WTC11 (cell line): Measurements from ENCODE around the gene DDX10.

Experiments
- ARID4B ChIP-seq: sonication (generic); formaldehyde crosslinking; IDR thresholded peaks from 2 replicates; pipeline ENCODE4 v1.8.0; 2023; ENCODE audit warnings: missing genetic modification reagents, mild to moderate bottlenecking, borderline replicate concordance
- CTCF ChIP-seq: fragments of 200-600 bp; IDR thresholded peaks from 2 replicates; pipeline ENCODE4 v1.8.0; 2022; ENCODE audit warnings: antibody characterized with exemption
- ESRRA ChIP-seq: sonication (generic); formaldehyde crosslinking; IDR thresholded peaks from 2 replicates; pipeline ENCODE4 v1.8.1; 2022; ENCODE audit warnings: mild to moderate bottlenecking, missing genetic modification reagents, borderline replicate concordance
- NFATC4 ChIP-seq: fragments of 250-450 bp; sonication (Bioruptor Pico); IDR thresholded peaks from 2 replicates; pipeline ENCODE4 v1.9.0; 2021; ENCODE audit warnings: mild to moderate bottlenecking
- SOX15 ChIP-seq: fragments of 250-450 bp; sonication (Bioruptor Pico); IDR thresholded peaks from 2 replicates; pipeline ENCODE4 v1.9.0; 2021; ENCODE audit warnings: mild to moderate bottlenecking
- STAT6 ChIP-seq: sonication (generic); formaldehyde crosslinking; conservative IDR thresholded peaks from 2 replicates; pipeline ENCODE4 v1.8.1; 2023; ENCODE audit warnings: mild to moderate bottlenecking, low read depth, missing genetic modification reagents, moderate library complexity
- TCF7 ChIP-seq: sonication (generic); formaldehyde crosslinking; IDR thresholded peaks from 2 replicates; pipeline ENCODE4 v1.8.0; 2022; ENCODE audit warnings: mild to moderate bottlenecking, low read depth, missing genetic modification reagents, moderate library complexity
- USF1 ChIP-seq: sonication (generic); formaldehyde crosslinking; IDR thresholded peaks from 2 replicates; pipeline ENCODE4 v1.8.0; 2022; ENCODE audit warnings: mild to moderate bottlenecking, missing genetic modification reagents
- ZNF121 ChIP-seq: sonication (generic); formaldehyde crosslinking; IDR thresholded peaks from 2 replicates; pipeline ENCODE4 v1.8.0; 2023; ENCODE audit warnings: missing genetic modification reagents

GRCh38 chr11:108877178-108877577 lies 212.3 kb downstream of the DDX10 start:
- TF ChIP-seq CTCF (no peak), SOX15 (CRISPR knock-in tag) (no peak), USF1 (CRISPR knock-in tag) (no peak), TCF7 (CRISPR knock-in tag) (no peak), NFATC4 (CRISPR knock-in tag) (no peak), ZNF121 (CRISPR knock-in tag) (no peak), STAT6 (CRISPR knock-in tag) (no peak), ARID4B (CRISPR knock-in tag) (no peak), ESRRA (CRISPR knock-in tag) (no peak)
